ENCODE results near the gene SYTL1. TPM values are rescaled to one million over a fixed set of nuclear protein-coding genes. Genes with fewer than 3 reads are reported as not detected.

The SYTL1 gene
- total and polyA plus RNA-seq, 9 of the 15 experiments (the other 6 are each of a cell fraction or from before 2014, with no cell fraction given), result 0.04 to 9.3 (median 1.7) TPM

DNA sequence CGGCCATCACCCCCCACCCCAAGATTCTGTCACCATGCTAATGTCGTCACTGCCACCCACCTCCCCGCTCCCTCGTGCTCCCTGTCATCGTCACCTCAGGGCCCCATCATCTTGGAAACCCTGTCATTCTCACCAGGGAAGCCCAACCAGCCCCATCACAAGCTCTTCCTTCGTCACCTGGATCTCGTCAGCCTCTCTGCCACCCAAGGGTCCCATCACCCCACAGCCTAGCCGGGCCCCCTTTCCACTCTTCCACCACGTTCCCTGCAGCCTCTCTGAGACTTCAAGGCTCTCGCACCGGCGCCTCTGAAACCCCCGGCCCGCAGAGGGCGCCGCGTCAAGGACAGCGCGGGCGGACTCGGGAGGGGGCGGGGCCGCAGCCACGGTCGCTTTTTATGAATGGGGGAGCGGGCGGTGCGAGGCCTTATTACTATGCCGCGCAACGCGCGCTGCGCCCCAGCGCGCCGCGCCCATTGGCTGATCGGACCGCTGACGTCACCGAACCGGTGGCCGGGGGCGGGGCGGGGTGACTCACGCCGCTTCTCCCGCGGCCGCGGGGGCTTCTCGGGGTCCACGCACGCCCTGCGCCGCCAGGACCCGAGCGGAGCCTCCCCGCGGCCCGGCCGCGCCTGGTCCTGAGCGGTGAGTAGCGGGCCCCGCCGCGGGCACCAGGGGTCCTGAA, 50.4 kb downstream of the SYTL1 start, which contains the start of gene GPR3 (continued):
- 0 out of 2 replicates have a peak, but pooled peaks have one; percentile 12 for TF ChIP-seq TAL1 (IDR thresholded peaks at IDR 0.05)
- no peak for TF ChIP-seq ZZZ3 (IDR thresholded peaks at IDR 0.05)
- no peak for TF ChIP-seq RNF219 (CRISPR knock-in tag; IDR thresholded peaks at IDR 0.05)
- no peak for TF ChIP-seq CBFA2T3 (IDR thresholded peaks at IDR 0.05)
- no peak for TF ChIP-seq NUFIP1 (IDR thresholded peaks at IDR 0.05; ENCODE audit: partially characterized antibody)
- TF ChIP-seq MTA3 (IDR thresholded peaks at IDR 0.05; ENCODE audit: borderline replicate concordance), result peak; percentile 88
- TF ChIP-seq SRF (CRISPR knock-in tag; IDR thresholded peaks at IDR 0.05), result 0 out of 4 replicates have a peak, but pooled peaks of 1 of the 2 experiments have one; percentile 28
- no peak; the same call in 1 of the 2 replicates for TF ChIP-seq GABPB1 (CRISPR knock-in tag; IDR thresholded peaks at IDR 0.05)
- no peak for TF ChIP-seq HIVEP1 (CRISPR knock-in tag; IDR thresholded peaks at IDR 0.05)
- peak; percentile 90 for TF ChIP-seq CCNT2 (IDR thresholded peaks at IDR 0.05; ENCODE audit: borderline replicate concordance, extremely low read depth, insufficient read length, low read depth, low read length)
- no peak for TF ChIP-seq XRCC5 (IDR thresholded peaks at IDR 0.05; ENCODE audit: low read depth, low read length)
- TF ChIP-seq ZFX (CRISPR knock-in tag; IDR thresholded peaks at IDR 0.05), result peak; percentile 36
- no peak for TF ChIP-seq ZC3H4 (CRISPR knock-in tag; IDR thresholded peaks at IDR 0.05; ENCODE audit: borderline replicate concordance)
- TF ChIP-seq ASH1L (IDR thresholded peaks at IDR 0.05; ENCODE audit: borderline replicate concordance, low read depth, partially characterized antibody), result no peak
- TF ChIP-seq, protein P1, sequence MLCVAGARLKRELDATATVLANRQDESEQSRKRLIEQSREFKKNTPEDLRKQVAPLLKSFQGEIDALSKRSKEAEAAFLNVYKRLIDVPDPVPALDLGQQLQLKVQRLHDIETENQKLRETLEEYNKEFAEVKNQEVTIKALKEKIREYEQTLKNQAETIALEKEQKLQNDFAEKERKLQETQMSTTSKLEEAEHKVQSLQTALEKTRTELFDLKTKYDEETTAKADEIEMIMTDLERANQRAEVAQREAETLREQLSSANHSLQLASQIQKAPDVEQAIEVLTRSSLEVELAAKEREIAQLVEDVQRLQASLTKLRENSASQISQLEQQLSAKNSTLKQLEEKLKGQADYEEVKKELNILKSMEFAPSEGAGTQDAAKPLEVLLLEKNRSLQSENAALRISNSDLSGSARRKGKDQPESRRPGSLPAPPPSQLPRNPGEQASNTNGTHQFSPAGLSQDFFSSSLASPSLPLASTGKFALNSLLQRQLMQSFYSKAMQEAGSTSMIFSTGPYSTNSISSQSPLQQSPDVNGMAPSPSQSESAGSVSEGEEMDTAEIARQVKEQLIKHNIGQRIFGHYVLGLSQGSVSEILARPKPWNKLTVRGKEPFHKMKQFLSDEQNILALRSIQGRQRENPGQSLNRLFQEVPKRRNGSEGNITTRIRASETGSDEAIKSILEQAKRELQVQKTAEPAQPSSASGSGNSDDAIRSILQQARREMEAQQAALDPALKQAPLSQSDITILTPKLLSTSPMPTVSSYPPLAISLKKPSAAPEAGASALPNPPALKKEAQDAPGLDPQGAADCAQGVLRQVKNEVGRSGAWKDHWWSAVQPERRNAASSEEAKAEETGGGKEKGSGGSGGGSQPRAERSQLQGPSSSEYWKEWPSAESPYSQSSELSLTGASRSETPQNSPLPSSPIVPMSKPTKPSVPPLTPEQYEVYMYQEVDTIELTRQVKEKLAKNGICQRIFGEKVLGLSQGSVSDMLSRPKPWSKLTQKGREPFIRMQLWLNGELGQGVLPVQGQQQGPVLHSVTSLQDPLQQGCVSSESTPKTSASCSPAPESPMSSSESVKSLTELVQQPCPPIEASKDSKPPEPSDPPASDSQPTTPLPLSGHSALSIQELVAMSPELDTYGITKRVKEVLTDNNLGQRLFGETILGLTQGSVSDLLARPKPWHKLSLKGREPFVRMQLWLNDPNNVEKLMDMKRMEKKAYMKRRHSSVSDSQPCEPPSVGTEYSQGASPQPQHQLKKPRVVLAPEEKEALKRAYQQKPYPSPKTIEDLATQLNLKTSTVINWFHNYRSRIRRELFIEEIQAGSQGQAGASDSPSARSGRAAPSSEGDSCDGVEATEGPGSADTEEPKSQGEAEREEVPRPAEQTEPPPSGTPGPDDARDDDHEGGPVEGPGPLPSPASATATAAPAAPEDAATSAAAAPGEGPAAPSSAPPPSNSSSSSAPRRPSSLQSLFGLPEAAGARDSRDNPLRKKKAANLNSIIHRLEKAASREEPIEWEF (CRISPR knock-in tag; IDR thresholded peaks at IDR 0.05), result no peak
- no peak for TF ChIP-seq BCLAF1 (IDR thresholded peaks at IDR 0.05; ENCODE audit: borderline replicate concordance in 1 of 2, control insufficient read depth in 1 of 2, low read depth in 2 of 2, low read length in 1 of 2)
- no peak for TF ChIP-seq KAT8 (IDR thresholded peaks at IDR 0.05; ENCODE audit: low read depth)
- TF ChIP-seq TARDBP (IDR thresholded peaks at IDR 0.05), result 0 out of 2 replicates have a peak, but pooled peaks have one; percentile 23

Measured in K562 (cell line).